Measurements from ENCODE around the gene ZNF683. TPM values are rescaled to one million over a fixed set of nuclear protein-coding genes. Genes with fewer than 3 reads are reported as not detected.
A peak's percentile ranks its signal among the peaks of the same experiment; 100 is the strongest.

ZNF683 gene
- total and polyA plus RNA-seq, 10 of the 15 experiments (the other 5 are each of a cell fraction or from before 2014, with no cell fraction given) = not detected

GRCh38 chr1:26388791-26389445, 16.4 kb upstream of the ZNF683 start:
- ChIA-PET SMC1A (ENCODE audit: uncharacterized antibody, unreplicated experiment) (no interaction called here), RAD21 (ENCODE audit: unreplicated experiment) (interaction anchor here (0.8 to 2.8 kb wide), 3 partner anchors 24 to 103 kb away, joined by 3 to 25 read pairs (median 5); no protein-coding TSS in a partner anchor), POLR2A (interaction anchor here (0.5 to 1.0 kb wide), 2 partner anchors 11 to 18 kb away, joined by 3 to 6 read pairs; no protein-coding TSS in a partner anchor), CTCF (interaction anchor here (1.2 to 2.4 kb wide), 4 partner anchors 11 to 104 kb away, joined by 3 to 11 read pairs (median 6); no protein-coding TSS in a partner anchor)
- Histone ChIP-seq H3K4me1 (ENCODE audit: control insufficient read depth, insufficient read depth, low read length) (no peaks in the 10 kb centered on the region), H3K9ac (ENCODE audit: control insufficient read depth, insufficient read depth, low read length) (no peak overlapping the region), H4K20me1 (ENCODE audit: control insufficient read depth, insufficient read depth) (no peaks in the 10 kb centered on the region), H2AFZ (ENCODE audit: control insufficient read depth, low read depth, low read length) (no peak overlapping the region), H3K4me2 (ENCODE audit: control insufficient read depth, insufficient read depth) (no peak overlapping the region), H3K36me3 (ENCODE audit: control insufficient read depth in 2 of 2, insufficient read depth in 2 of 2, low read length in 1 of 2) (no peaks in the 10 kb centered on the region), H3K27me3 (replicated peaks in 1 of 2; ENCODE audit: control insufficient read depth in 2 of 2, insufficient read depth in 2 of 2, low read length in 1 of 2) (no peaks in the 10 kb centered on the region; a peak in 1 of 4 replicates), H3K9me3 (replicated peaks; ENCODE audit: control insufficient read depth, insufficient read depth, low read length) (no peaks in the 10 kb centered on the region), H3K79me2 (ENCODE audit: control insufficient read depth, insufficient read depth, low read length) (no peaks in the 10 kb centered on the region), H3K4me3 (no peak overlapping the region), H3K27ac (ENCODE audit: control insufficient read depth, insufficient read depth) (no peak overlapping the region)
- intact Hi-C loops (cut with micrococcal nuclease; ENCODE audit: unreplicated experiment) = no loop called here
- WGBS (ENCODE audit: insufficient coverage, insufficient replicate concordance, low lambda C conversion rate, missing lambda C conversion rate) = 36% methylated on average over 7 of the region's 7 CpGs
- FAIRE-seq (no peak), DNase-seq (ENCODE audit: low read depth, low spot score) (no peak), ATAC-seq (no peak)
- in situ Hi-C loops (cut with MboI) = no loop called here
- TF ChIP-seq JUNB (IDR thresholded peaks at IDR 0.05) = no peak
- TF ChIP-seq NR2C2 (IDR thresholded peaks at IDR 0.05; ENCODE audit: borderline replicate concordance, control insufficient read depth, insufficient read length, low read depth) = no peak
- no peak for TF ChIP-seq CBFB (IDR thresholded peaks at IDR 0.05; ENCODE audit: low read depth)
- peak; percentile 45 for TF ChIP-seq BCL3 (IDR thresholded peaks at IDR 0.05; ENCODE audit: borderline replicate concordance, insufficient read depth, low read depth, low read length, poor library complexity, severe bottlenecking)
- TF ChIP-seq CEBPZ (IDR thresholded peaks at IDR 0.05; ENCODE audit: low read depth, low read length) = no peak
- TF ChIP-seq MYC (IDR thresholded peaks at IDR 0.05; ENCODE audit: insufficient read depth, insufficient read length, insufficient replicate concordance, low read length, severe bottlenecking) = no peak
- no TSS peak for BruUV-seq (replicated peaks)
